Loucy (cell line): Measurements from ENCODE around the gene RAB31.

Source experiments
- H2AFZ ChIP-seq: fragments of 200-600 bp; sonication (generic); 2 replicates; pipeline ENCODE4 v1.6.0; 2016; ENCODE audit warnings: antibody characterized with exemption, mild to moderate bottlenecking, low read length, moderate library complexity
- H3F3A ChIP-seq: fragments of 200-600 bp; 2 replicates; pipeline ENCODE4 v1.6.0; 2016; ENCODE audit warnings: antibody characterized with exemption, low read depth, mild to moderate bottlenecking
- H3K27me3 ChIP-seq: fragments of 200-600 bp; sonication (generic); 2 replicates; pipeline ENCODE4 v1.6.1; 2014; ENCODE audit warnings: low read length, mild to moderate bottlenecking; ENCODE audit not compliant: insufficient read depth, poor library complexity, severe bottlenecking
- H3K36me3 ChIP-seq: fragments of 200-600 bp; sonication (generic); 2 replicates; pipeline ENCODE4 v1.6.1; 2016; ENCODE audit warnings: low read length; ENCODE audit not compliant: insufficient read depth
- H3K4me1 ChIP-seq: fragments of 200-600 bp; sonication (generic); 2 replicates; pipeline ENCODE4 v1.5.1; 2014; ENCODE audit warnings: low read length, mild to moderate bottlenecking; ENCODE audit not compliant: insufficient read depth, poor library complexity, severe bottlenecking
- H3K4me2 ChIP-seq: fragments of 200-600 bp; sonication (generic); 2 replicates; pipeline ENCODE4 v1.6.0; 2014; ENCODE audit warnings: antibody characterized with exemption, low read length, low read depth, mild to moderate bottlenecking; ENCODE audit not compliant: poor library complexity, severe bottlenecking
- H3K4me3 ChIP-seq: fragments of 200-600 bp; sonication (generic); 2 replicates; pipeline ENCODE4 v1.5.1; 2014; ENCODE audit warnings: low read length, mild to moderate bottlenecking, mixed read lengths; ENCODE audit not compliant: poor library complexity, severe bottlenecking
- H3K79me2 ChIP-seq: fragments of 200-600 bp; sonication (generic); 2 replicates; pipeline ENCODE4 v1.6.1; 2014; ENCODE audit warnings: low read length; ENCODE audit not compliant: insufficient read depth
- H3K9ac ChIP-seq: fragments of 200-600 bp; sonication (generic); 2 replicates; pipeline ENCODE4 v1.6.0; 2014; ENCODE audit warnings: mild to moderate bottlenecking, low read depth, low read length, moderate library complexity; ENCODE audit not compliant: poor library complexity, severe bottlenecking
- H3K9me2 ChIP-seq: fragments of 200-600 bp; sonication (generic); replicated peaks from 2 replicates; pipeline ENCODE4 v1.6.1; 2016; ENCODE audit warnings: low read depth, low read length, mixed read lengths
- H3K9me3 ChIP-seq: fragments of 200-600 bp; sonication (generic); 2 replicates; pipeline ENCODE4 v1.6.1; 2014; ENCODE audit warnings: mild to moderate bottlenecking, antibody characterized with exemption, low read length, low read depth; ENCODE audit not compliant: insufficient read depth
- H4K20me1 ChIP-seq: fragments of 200-600 bp; sonication (generic); 2 replicates; pipeline ENCODE4 v1.6.0; 2014; ENCODE audit warnings: antibody characterized with exemption, low read length, mild to moderate bottlenecking; ENCODE audit not compliant: insufficient read depth, poor library complexity, severe bottlenecking
- EZH2phosphoT487 ChIP-seq: fragments of 200-600 bp; IDR thresholded peaks from 2 replicates; pipeline ENCODE4 v1.6.1; 2018; ENCODE audit warnings: antibody characterized with exemption, mild to moderate bottlenecking, moderate library complexity, borderline replicate concordance
- TF ChIP-seq, protein P1 (sequence below): fragments of 200-600 bp; sonication (generic); conservative IDR thresholded peaks from 2 replicates; pipeline ENCODE4 v1.5.1; 2014; ENCODE audit warnings: mild to moderate bottlenecking, antibody characterized with exemption, low read length

Gene RAB31

DNA sequence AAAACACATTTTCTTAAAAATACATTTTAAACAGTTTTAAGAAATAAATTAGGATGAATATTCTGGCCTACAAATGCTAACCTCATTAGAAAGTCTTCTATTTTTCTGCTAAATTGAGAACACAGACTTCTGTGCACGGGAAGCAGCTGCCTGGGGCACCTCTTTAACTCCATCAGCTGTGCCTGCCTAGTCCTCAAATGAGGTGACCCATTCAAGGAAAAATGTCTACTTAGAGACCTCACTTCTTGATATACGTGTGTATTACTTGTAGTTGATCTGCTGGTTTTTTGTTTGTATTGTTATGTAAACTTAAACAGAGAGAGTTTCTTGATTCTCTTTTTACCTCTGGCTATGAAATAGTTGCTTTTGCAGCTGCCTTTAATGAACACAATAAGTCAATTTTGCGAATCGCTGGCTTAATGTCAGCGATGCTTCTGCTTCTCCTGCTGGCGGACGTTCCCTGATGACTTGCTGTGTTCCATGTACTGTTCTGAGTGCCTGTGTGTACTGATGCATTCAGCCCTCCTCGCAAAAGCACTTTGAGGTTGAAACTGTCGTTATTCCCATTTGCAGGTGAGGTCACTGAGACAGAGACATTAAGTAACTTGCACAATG lies 88.9 kb downstream of the RAB31 start:
- Histone ChIP-seq H3K9me3 (no peaks in the 10 kb centered on the region), H3K9me2 (no peaks in the 10 kb centered on the region), H3K27me3 (no peaks in the 10 kb centered on the region), H3K4me3 (no peak overlapping the region), H3K36me3 (no peaks in the 10 kb centered on the region), H3K4me2 (no peak overlapping the region), H2AFZ (no peak overlapping the region), H4K20me1 (no peaks in the 10 kb centered on the region), H3K9ac (no peak overlapping the region), H3F3A (no peaks in the 10 kb centered on the region), H3K4me1 (no peaks in the 10 kb centered on the region), H3K79me2 (no peaks in the 10 kb centered on the region)
- TF ChIP-seq, protein P1, sequence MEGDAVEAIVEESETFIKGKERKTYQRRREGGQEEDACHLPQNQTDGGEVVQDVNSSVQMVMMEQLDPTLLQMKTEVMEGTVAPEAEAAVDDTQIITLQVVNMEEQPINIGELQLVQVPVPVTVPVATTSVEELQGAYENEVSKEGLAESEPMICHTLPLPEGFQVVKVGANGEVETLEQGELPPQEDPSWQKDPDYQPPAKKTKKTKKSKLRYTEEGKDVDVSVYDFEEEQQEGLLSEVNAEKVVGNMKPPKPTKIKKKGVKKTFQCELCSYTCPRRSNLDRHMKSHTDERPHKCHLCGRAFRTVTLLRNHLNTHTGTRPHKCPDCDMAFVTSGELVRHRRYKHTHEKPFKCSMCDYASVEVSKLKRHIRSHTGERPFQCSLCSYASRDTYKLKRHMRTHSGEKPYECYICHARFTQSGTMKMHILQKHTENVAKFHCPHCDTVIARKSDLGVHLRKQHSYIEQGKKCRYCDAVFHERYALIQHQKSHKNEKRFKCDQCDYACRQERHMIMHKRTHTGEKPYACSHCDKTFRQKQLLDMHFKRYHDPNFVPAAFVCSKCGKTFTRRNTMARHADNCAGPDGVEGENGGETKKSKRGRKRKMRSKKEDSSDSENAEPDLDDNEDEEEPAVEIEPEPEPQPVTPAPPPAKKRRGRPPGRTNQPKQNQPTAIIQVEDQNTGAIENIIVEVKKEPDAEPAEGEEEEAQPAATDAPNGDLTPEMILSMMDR = no peak
- no peak for TF ChIP-seq EZH2phosphoT487

DNA sequence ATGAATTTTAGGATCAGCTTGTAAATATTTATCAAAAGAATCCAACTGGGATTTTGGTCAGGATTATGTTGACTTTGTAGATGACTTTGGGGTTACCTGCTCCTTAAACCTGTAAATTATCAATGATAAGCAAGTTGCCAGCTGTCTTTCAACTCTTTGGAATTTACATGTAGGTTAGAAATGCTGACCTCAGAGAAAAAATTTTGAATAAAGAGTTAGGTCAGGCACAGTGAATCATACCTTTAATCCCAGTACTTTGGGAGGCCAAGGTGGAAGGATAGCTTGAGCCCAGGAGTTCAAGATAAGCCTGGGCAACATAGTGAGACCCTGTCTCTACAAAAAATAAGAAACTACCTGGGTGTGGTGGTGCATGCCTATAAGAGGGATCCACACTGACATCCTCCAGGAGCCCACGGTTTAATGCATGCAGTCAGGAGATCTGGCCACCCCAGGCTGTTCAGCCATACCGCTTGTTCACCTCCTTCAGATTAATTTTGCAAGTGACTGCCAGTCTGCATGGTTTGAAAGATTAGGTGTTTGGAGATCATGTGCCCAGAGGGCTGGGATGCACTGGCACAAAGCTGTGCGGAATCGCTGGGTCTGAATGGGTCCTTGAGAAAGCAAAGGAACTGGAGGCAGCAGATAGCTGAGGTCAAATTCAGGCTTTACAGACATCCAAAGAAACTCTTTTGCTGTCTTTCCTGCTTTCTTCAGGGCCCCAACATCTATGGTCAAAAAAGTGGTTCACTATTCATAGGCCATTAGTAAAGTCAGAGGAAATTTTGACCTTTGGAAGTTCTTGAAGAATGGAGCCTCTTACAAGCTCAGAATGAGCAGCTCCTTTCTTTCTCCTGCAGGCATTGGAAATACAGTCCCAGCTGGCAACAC lies 94.3 kb downstream of the RAB31 start:
- no peak overlapping the region for H3K4me2 ChIP-seq
- no peaks in the 10 kb centered on the region for H4K20me1 ChIP-seq
- no peaks in the 10 kb centered on the region for H3K79me2 ChIP-seq
- no peaks in the 10 kb centered on the region for H3K9me3 ChIP-seq
- no peaks in the 10 kb centered on the region for H3K4me1 ChIP-seq
- H3K36me3 ChIP-seq = no peaks in the 10 kb centered on the region
- H3K9ac ChIP-seq = no peak overlapping the region
- no peaks in the 10 kb centered on the region for H3K9me2 ChIP-seq
- no peaks in the 10 kb centered on the region for H3K27me3 ChIP-seq
- H3F3A ChIP-seq = no peaks in the 10 kb centered on the region
- TF ChIP-seq, protein P1 = no peak
- TF ChIP-seq EZH2phosphoT487 = no peak
- no peak overlapping the region for H3K4me3 ChIP-seq
- H2AFZ ChIP-seq = no peak overlapping the region

DNA sequence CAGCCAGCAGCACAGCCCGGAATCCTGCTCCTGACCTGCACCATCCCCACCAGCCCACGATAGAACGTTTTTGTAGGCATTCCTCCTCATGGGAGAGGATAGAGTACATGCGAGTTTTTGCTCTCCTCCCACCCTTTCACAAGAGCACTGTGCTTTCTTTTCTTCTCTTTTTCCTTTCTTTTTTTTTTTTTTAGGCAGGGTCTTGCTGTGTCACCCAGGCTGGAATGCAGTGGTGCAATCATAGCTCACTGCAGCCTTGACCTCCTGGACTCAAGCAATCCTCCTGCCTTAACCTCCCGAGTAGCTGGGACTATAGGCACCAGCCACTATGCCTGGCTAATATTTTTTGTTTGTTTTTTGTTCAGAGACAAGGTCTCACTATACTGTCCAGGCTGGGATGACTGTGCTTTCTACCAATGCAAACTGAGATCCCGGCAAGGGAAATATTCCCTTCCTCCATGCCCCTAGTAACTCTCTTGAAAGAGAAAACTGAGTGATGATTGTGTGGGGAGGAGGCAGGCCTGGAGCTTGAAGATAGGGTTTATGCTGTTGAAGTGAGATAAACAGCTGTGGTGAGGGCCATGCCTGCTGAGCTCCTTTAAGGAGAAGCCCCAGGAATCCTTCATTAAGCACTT lies 95.1 kb downstream of the RAB31 start:
- no peaks in the 10 kb centered on the region for H3K79me2 ChIP-seq
- no peak overlapping the region for H2AFZ ChIP-seq
- H3K4me1 ChIP-seq = no peaks in the 10 kb centered on the region

More for the DNA sequence above, 95.1 kb downstream of the RAB31 start:
- no peaks in the 10 kb centered on the region for H3K27me3 ChIP-seq
- no peaks in the 10 kb centered on the region for H3K9me3 ChIP-seq
- H3K4me2 ChIP-seq = no peak overlapping the region
- no peaks in the 10 kb centered on the region for H4K20me1 ChIP-seq
- no peaks in the 10 kb centered on the region for H3K36me3 ChIP-seq
- no peak overlapping the region for H3K4me3 ChIP-seq
- H3K9me2 ChIP-seq = no peaks in the 10 kb centered on the region
- no peaks in the 10 kb centered on the region for H3F3A ChIP-seq
- TF ChIP-seq EZH2phosphoT487 = no peak
- TF ChIP-seq, protein P1 = no peak
- H3K9ac ChIP-seq = no peak overlapping the region
